Stimulated activated CD4-positive, alpha-beta T cell treated with anti-CD3 and anti-CD28 coated beads, Interleukin-12 subunit alpha, Interleukin-12 subunit beta, amount 100 ng/mL, for 48 hours (primary cell): ENCODE data around the gene TPCN1.

Experiments used
- DNase-seq, 3 donors: peaks; one replicate each; pipeline ENCODE4 v3.0.0-alpha.2; 2020; ENCODE audit warnings: low read depth in 2 of 3, low spot score in 1 of 3

Gene TPCN1

DNA sequence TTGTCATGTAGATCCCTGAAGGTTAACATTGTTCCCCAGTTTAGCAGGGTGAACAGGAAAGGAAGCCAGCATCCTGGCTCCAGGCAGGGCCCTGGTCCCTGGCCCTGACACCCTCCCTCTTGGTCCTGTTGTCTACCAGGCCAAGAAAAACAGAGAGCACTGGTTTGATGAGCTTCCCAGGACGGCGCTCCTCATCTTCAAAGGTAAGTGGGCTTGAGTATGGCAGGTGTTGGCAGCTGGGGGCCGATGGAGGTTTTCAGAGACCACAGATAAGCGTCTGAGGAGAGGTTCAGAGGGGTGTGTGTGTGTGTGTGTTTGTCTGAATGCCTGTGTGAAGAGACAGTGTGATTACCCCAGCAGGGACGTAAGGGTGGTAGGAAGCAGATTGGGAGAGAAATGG is 57.4 kb downstream of the TPCN1 start:
- no peak for DNase-seq

DNA sequence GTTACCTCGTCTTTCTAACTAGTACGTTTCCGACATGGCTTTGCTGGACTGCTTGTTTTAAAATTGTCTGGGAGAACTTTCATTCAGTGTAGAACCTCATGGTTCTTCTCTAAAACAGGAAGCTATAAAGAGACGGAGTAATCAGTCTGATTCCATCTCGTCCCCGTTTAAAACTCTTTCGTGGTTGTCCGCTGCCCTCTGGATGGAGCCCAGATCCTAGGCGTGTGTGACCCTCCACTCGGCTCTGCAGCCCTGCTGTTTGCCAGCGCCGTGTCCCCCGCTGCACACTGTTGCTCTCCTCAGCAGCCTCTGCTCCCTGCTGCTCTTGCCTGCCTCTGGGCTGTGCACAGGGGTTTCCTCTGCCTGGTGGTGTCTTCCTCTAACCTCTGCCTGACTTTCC is 63.5 kb downstream of the TPCN1 start:
- DNase-seq: no peak

DNA sequence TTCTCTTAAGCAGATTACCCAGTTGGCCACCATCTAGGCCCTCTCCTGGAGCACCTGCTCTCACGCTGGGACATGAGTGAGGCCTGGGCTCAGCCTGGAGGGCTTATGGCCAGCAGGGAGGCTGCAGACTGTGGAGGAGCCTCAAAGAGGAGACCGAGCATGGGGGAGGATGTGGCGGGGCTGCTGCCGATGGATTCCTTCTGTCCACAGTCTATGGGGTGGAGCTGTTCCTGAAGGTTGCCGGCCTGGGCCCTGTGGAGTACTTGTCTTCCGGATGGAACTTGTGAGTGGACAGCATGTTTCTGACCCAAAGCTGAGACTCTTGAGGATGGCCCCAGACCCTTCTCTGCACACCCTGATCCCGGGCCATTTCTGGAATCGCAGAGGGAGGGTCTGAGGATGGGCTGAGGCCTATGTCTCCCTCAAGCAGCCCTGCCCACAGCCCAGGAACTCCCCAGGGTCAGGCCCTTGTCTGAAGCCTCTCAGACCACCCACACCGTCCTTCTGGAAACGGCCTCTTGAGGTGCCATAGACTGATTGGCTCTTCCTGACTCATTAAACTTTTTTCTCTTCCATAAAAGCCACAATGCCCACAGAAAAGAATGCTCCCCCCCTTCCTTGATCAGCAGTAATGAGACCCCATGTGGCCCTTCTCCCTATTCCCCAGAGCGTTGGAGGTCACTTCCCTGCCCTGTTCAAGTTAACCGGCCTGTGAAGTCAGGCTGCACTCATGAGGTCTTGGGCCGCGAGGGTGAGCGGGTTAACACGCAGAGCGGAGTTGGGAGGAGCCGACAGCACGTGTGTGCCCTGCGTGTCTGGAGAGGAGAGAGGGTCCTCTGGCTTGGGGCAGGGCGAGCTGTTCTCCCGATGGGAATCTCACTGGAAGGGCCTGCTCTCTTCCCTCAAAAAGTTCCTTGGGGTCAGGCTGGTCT is 64.7 kb downstream of the TPCN1 start:
- DNase-seq: no peak

DNA sequence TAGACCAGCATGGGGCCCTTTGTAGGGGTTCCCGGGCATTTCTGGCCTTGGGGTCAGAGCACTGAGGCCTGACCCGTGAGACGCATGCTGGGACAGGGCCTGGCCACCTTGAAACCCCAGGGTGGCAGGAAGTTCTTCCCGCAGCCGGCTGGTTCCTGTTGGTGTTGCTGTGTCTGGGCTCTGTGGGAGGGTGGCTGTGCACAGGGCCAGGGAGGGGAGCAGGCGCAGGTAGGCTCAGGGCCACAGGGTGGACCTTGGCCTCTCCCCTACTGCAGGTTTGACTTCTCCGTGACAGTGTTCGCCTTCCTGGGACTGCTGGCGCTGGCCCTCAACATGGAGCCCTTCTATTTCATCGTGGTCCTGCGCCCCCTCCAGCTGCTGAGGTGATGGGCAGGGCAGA is 65.4 kb downstream of the TPCN1 start:
- no peak for DNase-seq

DNA sequence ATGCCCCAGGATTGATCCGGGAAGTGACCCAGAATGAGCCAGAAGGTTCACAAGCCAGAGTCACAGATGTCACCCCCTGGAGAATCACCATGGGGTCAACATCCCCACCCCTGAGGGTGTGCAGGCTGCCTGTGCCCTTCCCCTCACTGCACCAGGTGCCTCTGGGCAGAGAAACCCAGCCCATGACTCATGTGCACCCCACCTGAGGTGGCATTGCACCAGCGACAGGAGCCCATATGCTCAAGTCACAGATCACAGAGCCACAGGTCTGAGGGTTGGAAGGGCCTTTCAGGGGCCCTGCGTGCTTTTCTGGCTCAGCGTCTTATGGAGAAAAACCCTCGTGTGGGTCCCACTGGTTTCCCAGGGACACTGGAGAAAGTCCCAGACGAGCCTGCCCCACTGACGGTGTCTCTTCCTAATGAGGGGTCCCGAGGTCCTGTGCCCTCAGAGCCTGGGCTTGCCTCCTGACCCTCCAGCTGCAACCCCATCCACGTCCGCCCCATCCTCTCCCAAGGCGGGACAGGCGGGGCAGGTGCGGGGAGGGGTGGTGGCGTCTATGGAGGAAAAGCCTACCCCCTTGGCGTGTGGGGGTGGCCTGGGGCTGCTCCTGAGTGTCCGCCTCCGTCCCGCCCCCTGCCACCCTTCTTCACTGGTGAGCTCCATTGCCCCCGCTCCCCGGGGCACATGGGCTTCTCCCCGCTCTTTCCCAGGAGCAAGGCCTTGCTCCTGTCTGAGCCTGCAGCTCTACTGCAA is 66.1 kb downstream of the TPCN1 start:
- no peak for DNase-seq

DNA sequence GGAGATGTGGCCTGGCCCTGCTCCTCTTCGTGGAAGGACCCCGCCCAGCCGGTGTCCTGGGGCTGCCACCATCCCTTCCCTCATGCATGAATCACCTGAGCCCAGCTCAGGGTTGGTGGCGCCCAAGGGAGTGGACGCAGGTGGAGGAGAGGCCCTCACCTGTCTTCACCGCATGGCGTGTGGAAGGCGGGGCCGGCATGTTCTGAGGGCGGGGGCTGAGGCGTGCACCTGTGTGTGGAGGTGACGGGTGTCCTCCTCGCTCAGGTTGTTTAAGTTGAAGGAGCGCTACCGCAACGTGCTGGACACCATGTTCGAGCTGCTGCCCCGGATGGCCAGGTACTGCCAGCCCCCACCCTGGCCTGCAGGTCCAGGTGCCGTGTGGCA is 66.6 kb downstream of the TPCN1 start:
- no peak for DNase-seq

DNA sequence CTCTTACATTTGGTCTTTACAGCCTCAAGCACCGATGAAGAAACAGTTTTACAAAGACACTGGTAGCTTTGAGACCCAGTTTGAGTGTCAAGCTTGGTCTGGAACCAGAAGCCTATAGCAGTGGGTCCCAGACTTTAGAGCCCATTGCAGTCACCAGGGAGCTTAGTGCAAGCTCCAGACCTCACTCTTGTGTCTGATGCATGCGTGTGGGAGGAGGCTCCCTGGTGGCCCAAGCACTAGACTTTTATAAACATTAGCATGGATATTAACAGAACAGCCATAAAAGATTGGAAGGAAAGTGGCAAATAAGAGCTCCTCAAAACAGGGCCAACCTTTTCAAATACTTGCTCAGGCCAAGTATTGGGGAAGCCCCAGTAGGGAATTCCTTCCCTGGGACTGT is 68.1 kb downstream of the TPCN1 start:
- no peak for DNase-seq

DNA sequence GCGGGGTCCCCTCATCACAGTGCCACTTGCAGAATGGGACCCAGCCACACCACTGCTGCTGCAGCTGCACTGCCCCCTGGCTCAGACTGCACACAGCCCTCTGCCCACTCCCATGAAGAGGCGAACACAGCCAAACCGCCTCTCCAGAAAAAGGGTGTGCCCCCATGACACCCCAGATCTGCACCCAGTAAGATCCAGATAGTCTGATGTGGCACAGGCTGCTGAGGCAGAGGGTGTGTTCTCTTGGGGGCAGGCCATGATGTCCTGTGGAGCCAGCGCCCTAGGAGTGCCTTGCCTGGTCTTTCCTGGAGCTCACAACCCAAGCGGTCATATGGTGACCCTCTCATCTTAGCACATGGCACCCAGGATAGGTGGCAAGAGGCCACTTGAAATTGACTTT is 69.2 kb downstream of the TPCN1 start:
- no peak for DNase-seq

DNA sequence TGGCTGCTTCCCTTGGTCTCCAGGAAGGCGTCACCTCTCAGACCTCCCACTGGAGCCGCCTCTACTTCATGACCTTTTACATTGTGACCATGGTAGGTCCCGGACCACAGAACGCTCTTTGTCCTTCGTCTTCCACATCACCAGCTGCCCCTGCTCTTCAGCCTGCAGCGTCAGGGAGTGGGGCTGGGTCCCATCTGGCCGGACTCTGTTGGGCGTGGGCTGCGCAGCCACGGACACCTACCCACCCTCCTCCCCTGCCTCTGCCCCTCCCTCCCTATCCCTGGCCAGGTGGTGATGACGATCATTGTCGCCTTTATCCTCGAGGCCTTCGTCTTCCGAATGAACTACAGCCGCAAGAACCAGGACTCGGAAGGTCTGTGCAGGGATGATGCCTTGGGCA is 70.3 kb downstream of the TPCN1 start:
- no peak for DNase-seq

DNA sequence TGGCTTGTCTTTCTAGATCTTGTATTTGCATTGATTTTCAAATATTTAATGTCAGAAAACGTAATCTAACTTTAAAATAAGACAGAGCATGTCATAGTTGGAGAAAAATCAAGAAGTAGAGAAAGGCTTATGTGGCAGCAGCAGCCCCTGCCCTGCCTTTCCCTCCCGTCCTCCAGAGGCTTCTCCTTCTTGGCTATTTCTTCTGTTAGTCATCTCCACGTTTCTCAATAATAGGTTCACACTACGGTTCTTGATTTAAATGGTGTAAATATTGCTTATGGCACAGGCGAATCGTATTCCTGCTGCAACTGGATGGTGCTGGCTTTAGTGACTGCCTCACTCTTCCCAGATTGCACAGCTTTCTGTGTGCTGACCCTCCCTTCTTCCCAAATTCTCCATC is 70.8 kb downstream of the TPCN1 start:
- DNase-seq: no peak

DNA sequence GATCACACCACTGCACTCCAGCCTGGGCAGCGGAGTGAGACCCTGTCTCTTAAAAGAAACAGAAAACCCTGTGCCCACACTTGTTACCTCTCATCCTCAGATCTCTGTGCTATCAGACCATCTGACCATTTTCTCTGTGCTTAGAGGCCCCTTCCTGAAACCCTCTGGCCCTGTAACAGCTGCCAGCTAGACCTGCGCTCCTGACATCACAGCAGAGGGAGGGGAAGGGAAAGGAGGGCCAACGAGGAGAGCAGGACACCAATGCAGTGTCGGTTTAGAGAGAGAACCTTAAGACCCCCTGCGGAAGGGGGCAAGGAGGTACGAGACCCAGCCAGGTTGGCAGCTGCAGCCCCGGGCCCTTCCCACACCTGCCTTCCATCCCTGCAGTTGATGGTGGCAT is 71.3 kb downstream of the TPCN1 start:
- DNase-seq: no peak

DNA sequence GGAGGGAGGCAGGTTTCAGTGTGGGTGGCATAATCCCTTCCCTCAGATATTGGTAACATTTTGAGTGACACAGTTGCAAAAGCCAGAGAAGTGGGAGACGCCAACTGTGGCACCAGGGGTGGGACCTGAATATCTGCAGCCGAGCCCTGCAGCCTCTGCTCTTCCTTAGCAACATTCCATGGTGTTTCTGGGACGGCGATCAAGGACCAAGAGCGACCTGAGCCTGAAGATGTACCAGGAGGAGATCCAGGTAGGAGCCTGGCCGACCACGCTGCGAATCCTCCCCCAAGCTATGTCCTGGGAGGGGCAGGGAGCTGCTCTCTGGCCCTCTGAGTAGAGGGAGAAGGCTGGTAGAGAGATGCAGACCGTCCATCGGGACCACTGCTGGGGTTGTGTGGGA is 71.8 kb downstream of the TPCN1 start:
- no peak for DNase-seq

DNA sequence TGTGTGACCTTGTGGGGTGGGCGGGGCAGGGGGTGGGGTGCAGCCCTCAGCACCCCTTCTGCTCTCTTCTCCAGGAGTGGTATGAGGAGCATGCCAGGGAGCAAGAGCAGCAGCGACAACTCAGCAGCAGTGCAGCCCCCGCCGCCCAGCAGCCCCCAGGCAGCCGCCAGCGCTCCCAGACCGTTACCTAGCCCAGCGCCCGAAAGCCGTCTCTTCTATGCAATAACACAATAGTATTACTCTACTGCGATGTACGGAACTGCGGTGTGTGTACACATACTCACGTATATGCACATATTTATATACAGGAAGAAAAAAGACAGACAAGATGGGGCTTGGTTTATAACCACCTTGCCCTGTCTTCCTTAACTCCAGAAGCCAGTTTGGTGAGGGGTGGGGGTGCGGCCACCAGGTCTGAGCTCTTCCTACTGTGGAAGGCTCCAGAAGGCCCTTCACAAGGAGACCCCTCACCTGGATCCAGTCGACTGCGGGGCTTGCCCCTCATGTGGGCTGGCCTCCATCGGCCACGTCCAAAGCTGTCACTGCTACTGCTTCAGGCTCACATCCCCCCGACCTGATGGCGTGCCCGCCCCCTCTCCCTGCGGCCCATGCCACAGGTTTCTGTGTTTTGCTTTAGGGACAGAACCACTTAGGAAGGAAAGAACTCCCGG is 74.8 kb downstream of the TPCN1 start:
- DNase-seq: no peak

DNA sequence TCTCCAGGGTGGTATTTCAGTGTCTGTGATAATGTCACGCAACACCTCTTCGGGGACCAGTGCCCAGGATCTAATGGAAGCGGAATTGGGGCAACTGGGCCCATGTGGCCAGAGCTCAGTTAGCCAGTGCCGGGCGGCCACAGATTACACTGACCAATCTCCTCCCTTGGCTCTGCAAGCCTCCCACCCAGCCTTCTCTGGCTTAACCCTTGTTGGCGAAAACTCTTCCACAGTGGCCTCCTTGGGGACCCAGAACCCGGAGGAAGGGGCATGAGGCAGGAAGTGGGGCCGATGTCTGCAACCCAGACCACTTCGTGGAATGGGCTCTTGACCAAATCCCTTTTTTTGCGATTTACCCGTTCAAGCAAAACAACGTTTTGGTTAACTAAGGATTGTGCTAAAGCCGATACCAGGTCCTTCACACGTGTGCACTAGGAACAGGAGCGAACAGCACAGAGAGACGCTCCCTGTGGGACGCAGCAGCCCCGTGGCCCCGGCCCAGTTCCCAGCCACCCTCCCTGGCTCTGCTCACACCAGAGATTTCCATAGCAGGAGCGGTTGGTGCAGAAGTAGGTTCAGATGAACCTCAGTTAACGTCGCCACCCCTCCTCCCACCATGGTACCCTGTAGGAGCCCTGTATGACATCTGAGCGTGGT is 75.4 kb downstream of the TPCN1 start:
- DNase-seq: no peak

DNA sequence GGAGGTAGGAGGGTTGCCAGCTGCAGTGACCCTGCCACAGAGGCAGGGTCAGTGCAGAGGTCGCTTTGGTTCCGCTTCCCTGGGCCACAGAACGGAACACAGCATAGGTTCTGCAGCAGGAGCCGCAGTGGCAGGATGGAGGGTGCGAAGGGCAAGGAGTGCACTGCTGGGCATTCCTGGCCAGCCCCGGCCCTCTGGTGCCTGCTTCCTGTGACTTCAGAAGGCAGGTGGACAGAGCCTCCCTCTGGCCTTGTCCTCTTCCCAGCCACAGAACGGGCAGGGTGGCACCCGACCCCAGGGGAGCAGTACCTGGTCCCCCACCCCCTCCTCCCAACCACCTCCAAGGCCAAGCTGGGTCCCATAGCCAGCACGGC is 75.9 kb downstream of the TPCN1 start:
- DNase-seq: no peak

DNA sequence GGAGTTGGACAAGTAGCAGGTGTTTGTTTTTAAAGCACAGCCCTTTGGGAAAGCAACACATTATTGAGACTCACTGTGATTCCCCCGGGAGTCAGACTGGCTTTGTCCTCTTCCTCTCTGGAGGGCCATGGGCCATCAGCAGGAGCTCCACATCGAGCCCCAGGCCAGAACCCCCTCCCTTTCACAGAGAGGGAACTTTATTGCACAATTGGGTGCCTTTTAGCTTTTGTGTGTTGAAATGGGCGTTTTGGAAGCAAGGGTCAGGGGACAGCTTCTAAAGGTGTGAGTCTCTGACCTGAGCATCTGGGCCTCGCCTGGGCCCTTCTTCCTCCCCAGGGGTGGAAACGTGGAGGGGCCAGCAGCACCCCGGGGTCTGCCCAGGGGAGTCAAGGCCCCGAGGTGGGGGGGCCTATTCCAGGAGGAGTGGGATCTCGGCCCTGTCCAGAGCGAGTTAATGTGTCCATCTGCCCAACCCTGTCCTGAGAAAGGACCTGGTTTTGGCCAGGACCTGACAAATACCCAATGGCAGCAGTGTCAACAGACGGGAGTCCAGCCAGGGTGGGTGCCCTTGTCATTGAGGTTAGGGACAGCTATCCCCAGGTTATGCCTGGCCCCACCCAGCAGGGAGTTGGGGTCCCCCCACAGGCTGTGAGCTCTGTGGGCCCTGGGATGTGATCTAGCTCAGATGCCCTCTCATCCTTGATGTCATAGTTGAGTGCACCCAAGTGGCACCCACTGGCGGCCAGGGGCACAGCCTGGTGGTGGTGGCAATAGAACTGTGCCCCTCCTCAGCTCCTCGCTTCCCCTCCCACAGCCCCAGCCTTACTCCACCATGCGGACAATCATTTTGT is 76.6 kb downstream of the TPCN1 start:
- DNase-seq: no peak

DNA sequence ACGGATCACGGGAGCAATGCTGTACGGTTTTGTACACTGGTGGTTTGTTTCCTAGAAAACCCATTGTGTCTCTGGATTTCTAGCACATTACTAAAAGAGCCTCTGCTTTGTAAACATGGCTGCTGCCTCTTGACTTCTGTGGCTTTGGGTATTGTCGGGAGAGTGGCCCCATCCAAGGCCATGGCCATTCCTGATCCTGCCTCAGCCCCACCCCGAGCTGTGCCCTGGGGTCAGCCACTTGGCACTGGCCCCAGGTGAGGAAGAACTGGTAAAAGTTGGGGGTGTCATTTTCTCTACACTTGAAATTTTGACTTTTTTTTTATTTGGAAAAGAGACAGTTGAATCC is 77.2 kb downstream of the TPCN1 start:
- no peak for DNase-seq

DNA sequence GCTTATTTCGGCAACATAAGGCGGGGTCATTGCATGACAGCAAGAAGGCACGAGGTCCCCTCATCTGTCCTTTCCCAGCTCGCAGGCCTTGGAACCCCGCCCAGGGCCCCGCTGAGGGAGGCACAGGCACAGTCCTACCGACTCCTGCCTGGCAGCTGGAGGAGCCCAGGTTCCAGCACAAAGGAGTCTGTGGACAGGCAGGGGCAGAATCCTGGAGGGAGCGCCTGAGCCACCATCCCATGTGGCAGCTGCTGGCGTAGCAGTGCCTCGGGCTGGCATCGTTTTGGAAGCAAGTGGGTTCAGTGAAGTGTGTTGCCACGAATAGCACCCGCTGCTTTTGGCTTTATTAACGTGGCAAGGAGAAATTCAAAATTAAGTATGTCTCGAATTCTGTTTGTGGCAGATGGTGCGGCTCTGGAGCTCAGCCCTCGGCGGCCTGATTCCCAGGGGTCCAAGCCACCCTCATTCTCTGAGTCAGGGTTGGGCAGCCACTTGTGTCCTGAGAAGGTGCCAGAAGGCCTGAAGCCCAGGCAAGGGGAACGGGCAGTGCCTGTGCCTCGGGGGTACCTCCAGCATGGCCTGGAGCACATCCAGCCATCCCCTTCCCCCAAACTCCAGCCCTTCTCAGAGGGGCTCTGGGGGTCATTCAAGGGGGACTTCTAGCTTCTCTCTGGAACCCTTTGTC is 77.7 kb downstream of the TPCN1 start:
- DNase-seq: no peak

DNA sequence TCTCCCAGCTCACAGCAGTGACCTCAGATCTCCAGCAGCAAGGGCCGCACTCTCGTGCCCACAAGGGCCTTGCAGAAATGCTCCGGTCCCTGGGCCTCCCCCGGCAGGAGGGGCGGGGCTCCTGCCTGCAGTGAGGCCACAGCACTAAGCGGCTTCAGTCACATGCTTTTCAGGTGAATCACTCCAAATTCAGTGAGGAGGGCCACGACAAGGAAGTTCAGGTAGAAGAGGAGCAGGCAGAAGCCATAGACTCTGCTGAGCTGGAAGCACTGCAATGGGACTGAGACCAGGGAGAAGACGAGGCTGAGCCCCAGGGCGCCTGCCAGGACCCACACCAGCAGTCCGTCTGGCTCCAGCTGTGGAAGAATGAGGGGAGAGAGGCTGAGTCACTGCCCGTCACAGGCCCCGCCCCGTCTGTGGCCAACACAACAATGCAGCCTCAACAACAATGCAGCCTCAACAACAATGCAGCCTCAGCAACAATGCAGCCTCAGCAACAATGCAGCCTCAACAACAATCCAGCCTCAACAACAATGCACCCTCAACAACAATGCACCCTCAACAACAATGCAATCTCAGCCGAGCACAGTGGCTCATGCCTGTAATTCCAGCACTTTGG is 78.5 kb downstream of the TPCN1 start:
- DNase-seq: no peak

DNA sequence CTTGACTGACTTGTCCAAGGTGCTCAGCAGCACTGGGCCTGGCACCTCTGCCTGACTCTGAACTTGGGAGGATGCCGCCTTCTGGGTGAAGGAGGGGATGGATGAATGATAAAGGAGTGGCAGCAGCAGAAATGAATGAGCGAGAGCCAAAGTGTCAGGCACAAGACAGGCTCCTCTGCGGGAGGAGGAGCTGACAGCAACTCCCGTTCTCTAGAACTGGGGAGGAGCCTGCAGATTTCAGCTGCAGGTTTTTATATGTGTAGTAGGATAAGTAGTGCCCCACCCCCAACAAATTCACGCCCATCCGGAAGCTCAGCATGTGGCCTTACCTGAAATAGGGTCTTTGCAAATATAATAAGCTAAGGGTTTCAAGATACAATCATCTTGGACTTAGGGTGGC is 80.5 kb downstream of the TPCN1 start:
- DNase-seq: no peak
